ENCODE results near the gene BLOC1S1.

GRCh38 chr12:55720071-55720564 lies 4.3 kb downstream of the BLOC1S1 start, which contains the start of gene RDH5:
- no peak for TF ChIP-seq POLR2A (IDR thresholded peaks at IDR 0.05)
- no peak for TF ChIP-seq CTCF (IDR thresholded peaks at IDR 0.05)
